Measurements from ENCODE around the gene AMZ1. TPM values are rescaled to one million over a fixed set of nuclear protein-coding genes. Genes with fewer than 3 reads are reported as not detected.

Gene AMZ1, protein sequence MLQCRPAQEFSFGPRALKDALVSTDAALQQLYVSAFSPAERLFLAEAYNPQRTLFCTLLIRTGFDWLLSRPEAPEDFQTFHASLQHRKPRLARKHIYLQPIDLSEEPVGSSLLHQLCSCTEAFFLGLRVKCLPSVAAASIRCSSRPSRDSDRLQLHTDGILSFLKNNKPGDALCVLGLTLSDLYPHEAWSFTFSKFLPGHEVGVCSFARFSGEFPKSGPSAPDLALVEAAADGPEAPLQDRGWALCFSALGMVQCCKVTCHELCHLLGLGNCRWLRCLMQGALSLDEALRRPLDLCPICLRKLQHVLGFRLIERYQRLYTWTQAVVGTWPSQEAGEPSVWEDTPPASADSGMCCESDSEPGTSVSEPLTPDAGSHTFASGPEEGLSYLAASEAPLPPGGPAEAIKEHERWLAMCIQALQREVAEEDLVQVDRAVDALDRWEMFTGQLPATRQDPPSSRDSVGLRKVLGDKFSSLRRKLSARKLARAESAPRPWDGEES
- polyA plus RNA-seq, result 0.34 TPM
- long read RNA-seq, donor 1, result 0 reads
- long read RNA-seq, donor 2, result 0 reads
- long read RNA-seq, donor 3, partial matches to known transcripts, result 13 of 21 reads
- long read RNA-seq, donor 3, other reads (novel, unspliced or antisense), result 8 of 21 reads
- long read RNA-seq, donor 4, result 0 reads
- long read RNA-seq, donor 5, result 0 reads
- long read RNA-seq, donor 6, partial matches to known transcripts, result 6 of 18 reads
- long read RNA-seq, donor 6, other reads (novel, unspliced or antisense), result 12 of 18 reads
- long read RNA-seq, donor 7, partial matches to known transcripts, result 0 of 8 reads
- long read RNA-seq, donor 7, other reads (novel, unspliced or antisense), result 8 of 8 reads
- long read RNA-seq, donor 8, partial matches to known transcripts, result 10 of 16 reads
- long read RNA-seq, donor 8, other reads (novel, unspliced or antisense), result 6 of 16 reads
- long read RNA-seq, donor 9, result 0 reads
- long read RNA-seq, donor 10, result 0 reads
- long read RNA-seq, donor 11, result 0 reads

DNA sequence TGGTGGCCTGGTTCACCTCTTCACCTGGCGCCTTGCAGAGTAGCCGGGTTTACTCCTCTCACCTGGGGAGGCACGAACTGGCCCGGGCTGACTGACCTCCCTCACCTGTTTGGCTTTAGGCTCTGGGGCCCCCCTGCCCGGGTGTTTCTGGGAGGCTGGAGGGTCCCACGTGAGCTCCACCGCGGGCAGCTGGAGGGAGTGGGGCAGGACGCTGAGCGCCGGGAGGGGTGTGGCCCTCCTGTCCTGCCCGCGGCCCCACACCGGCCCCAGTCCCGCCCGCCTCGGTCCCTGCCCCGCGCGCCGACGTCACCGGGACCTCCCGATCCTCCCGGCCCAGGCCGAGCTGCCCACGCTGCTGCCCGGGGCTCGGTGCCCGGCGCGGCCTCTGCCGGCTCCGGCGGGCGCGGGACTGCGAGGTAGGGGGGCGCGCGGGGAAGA is at the start of gene AMZ1:
AMZ1 (plus strand) TSS at position 322 of the 438 bp plus-strand sequence. CDS start 12,250 bp downstream, outside the sequence.
- peak in 1 of 2 donors; percentile 44 for DNase-seq
- WGBS (ENCODE audit: insufficient coverage, low lambda C conversion rate), result no CpG with 5 or more reads among the region's 41 CpGs

DNA sequence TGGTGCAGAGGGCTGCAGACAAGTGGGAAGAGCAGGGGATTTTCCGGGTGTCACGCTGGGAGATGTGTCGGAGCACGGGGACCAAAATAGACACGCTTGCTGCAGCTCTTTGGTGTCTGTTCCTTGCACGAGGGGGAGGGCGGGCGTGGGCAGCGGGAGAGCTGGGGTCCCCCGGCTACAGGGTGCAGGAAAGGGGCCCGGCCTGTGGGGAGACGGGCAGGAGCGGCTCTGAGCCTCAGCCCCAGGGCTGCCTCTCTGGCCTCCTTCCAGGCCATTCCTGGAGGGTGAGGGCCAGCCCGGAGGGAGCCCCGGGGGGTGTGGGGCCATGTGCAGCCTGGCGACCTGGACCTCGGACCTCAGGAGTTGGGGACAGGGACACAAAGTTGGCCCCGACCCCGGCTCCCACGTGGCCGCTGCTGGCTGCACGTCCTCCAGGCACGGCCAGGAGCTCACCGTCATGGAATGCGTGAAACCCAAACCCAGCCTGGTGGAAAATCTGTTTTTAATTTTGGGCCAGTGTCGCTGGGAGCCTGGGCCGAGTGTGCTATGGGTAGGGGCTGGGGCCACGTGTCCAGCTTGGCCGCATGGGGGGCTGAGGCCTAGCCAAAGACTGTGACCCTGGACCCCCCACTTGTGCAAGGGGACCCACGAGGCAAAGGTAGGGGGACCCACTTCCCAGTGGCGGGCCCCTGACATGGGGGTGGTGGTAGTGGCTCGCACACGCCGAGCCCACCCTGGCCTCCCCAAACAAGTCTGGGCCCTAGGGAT is 49.6 kb upstream of the AMZ1 start:
- Histone ChIP-seq H3K4me1 (ENCODE audit: control insufficient read depth, insufficient read depth, low read length) (peaks cover 57% of the 10 kb centered on the region), H3K9me3 (ENCODE audit: control insufficient read depth, low read depth, low read length) (no peaks in the 10 kb centered on the region), H3K36me3 (ENCODE audit: control insufficient read depth, insufficient read depth, low read length) (peaks cover 53% of the 10 kb centered on the region), H3K27ac (ENCODE audit: low read length) (peak overlapping the region; percentile 21), H3K27me3 (ENCODE audit: control insufficient read depth, insufficient read depth, low read length) (no peaks in the 10 kb centered on the region), H3K4me3 (ENCODE audit: low read length) (no peak overlapping the region)
- no peak for DNase-seq
- no CpG with 5 or more reads among the region's 34 CpGs for WGBS (ENCODE audit: insufficient coverage, low lambda C conversion rate)

More for the DNA sequence above, at the start of gene AMZ1:
- Histone ChIP-seq H3K4me3 (ENCODE audit: low read length) (no peak within 1 kb of the TSS), H3K9me3 (ENCODE audit: control insufficient read depth, low read depth, low read length) (peaks cover 2% of the 10 kb centered on the region), H3K27ac (ENCODE audit: low read length) (no peak within 1 kb of the TSS), H3K36me3 (ENCODE audit: control insufficient read depth, insufficient read depth, low read length) (no peaks in the 10 kb centered on the region), H3K27me3 (ENCODE audit: control insufficient read depth, insufficient read depth, low read length) (peaks cover 43% of the 10 kb centered on the region), H3K4me1 (ENCODE audit: control insufficient read depth, insufficient read depth, low read length) (peaks cover 5% of the 10 kb centered on the region)

- no CpG with 5 or more reads among the region's 24 CpGs for WGBS (ENCODE audit: insufficient coverage, low lambda C conversion rate)
- H3K27ac ChIP-seq (ENCODE audit: low read length), result no peak overlapping the region
Measured at GRCh38 chr7:2639181-2639681, 48.8 kb upstream of the AMZ1 start.

DNA sequence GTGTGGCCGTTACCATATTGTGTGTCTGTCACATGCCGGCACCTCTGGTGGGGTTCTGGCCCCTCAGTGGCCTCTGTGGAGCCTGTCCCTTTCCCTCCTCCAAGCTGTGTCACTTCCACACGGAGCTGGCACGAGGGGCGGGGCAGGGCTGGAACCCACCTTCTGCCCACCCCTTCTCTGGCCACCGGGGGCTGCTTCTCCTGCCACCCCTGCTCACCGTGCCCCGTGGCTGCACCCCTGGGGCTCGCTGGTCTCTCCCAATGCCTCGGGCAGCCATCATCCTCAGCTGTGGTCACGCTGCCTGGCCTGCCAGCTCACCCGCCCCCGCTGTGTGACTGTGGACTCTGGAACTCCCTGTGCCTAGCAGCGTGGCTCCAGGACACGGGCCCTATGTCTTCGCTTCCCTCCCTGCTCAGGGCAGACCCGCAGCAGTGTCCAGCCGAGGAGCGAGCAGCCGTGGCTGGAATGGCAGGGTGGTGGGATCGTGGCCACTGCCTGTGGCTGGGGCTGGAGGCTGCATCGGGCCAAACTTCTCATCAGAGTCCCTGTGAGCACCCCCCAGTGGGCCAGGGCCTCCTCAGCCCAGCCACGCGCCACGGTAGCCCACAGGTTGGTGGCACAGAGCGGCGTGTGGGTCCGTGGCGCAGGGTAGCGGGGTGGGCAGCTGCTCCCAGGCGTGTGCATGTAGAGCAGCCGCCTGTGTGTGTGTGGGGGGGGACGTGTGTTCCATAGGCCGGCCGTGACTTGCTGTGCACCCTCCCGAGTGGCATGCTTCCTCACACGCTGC is 48.1 kb upstream of the AMZ1 start:
- H3K9me3 ChIP-seq (ENCODE audit: control insufficient read depth, low read depth, low read length), result no peaks in the 10 kb centered on the region
- no peak for DNase-seq
- H3K27ac ChIP-seq (ENCODE audit: low read length), result no peak overlapping the region
- no peaks in the 10 kb centered on the region for H3K27me3 ChIP-seq (ENCODE audit: control insufficient read depth, insufficient read depth, low read length)
- peaks cover 56% of the 10 kb centered on the region for H3K36me3 ChIP-seq (ENCODE audit: control insufficient read depth, insufficient read depth, low read length)
- no CpG with 5 or more reads among the region's 37 CpGs for WGBS (ENCODE audit: insufficient coverage, low lambda C conversion rate)
- H3K4me1 ChIP-seq (ENCODE audit: control insufficient read depth, insufficient read depth, low read length), result peaks cover 55% of the 10 kb centered on the region
- H3K4me3 ChIP-seq (ENCODE audit: low read length), result no peak overlapping the region

More at GRCh38 chr7:2639181-2639681, 48.8 kb upstream of the AMZ1 start:
- Histone ChIP-seq H3K9me3 (ENCODE audit: control insufficient read depth, low read depth, low read length) (no peaks in the 10 kb centered on the region), H3K36me3 (ENCODE audit: control insufficient read depth, insufficient read depth, low read length) (peaks cover 58% of the 10 kb centered on the region), H3K27me3 (ENCODE audit: control insufficient read depth, insufficient read depth, low read length) (no peaks in the 10 kb centered on the region), H3K4me3 (ENCODE audit: low read length) (no peak overlapping the region), H3K4me1 (ENCODE audit: control insufficient read depth, insufficient read depth, low read length) (peaks cover 58% of the 10 kb centered on the region)
- DNase-seq, result no peak

DNA sequence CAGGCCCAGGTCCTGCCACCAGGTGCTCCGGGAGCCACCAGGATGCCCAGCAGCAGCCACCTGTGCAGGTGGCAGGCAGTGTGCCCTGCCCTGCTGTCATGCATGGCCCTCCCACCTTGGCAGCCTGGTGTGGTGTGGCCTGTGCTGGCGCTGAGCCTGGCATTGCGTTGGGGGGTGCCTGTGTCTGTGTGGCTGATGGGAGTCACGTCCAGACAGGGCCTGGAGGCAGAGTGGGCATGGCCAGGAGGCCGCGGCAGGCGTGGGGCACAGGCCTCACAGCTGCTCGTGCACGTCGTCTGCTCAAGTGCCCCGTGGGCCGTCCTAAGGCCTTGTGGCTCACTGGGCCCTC is 47.5 kb upstream of the AMZ1 start:
- Histone ChIP-seq H3K9me3 (ENCODE audit: control insufficient read depth, low read depth, low read length) (no peaks in the 10 kb centered on the region), H3K27ac (ENCODE audit: low read length) (peak overlapping the region; percentile 45), H3K36me3 (ENCODE audit: control insufficient read depth, insufficient read depth, low read length) (peaks cover 56% of the 10 kb centered on the region), H3K27me3 (ENCODE audit: control insufficient read depth, insufficient read depth, low read length) (no peaks in the 10 kb centered on the region), H3K4me1 (ENCODE audit: control insufficient read depth, insufficient read depth, low read length) (peaks cover 51% of the 10 kb centered on the region), H3K4me3 (ENCODE audit: low read length) (no peak overlapping the region)
- DNase-seq, result no peak
- WGBS (ENCODE audit: insufficient coverage, low lambda C conversion rate), result no CpG with 5 or more reads among the region's 12 CpGs

DNA sequence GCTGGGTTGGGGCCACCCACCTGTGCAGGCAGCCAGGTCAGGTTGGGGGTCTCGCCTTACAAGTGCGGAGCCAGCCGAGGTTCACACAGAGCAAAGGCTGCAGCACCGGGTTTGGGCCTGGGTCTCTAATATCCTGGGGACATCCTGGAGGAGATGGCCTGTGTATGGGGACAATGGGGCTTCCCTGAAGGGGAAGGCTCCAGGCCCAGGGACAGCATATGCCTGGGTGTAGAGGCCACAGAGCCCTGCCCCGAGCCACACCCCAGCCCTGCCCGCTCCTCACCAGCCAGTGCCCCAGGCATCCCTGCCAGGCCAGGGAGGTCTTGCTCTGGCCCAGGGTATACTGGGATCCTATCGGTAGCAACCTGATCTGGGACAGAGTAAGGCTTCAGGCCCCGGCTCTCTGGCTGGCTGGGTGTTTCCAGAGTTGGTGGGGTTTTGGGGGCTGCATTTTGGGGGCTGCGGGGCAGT is 47.1 kb upstream of the AMZ1 start:
- Histone ChIP-seq H3K4me3 (ENCODE audit: low read length) (no peak overlapping the region), H3K9me3 (ENCODE audit: control insufficient read depth, low read depth, low read length) (no peaks in the 10 kb centered on the region), H3K27me3 (ENCODE audit: control insufficient read depth, insufficient read depth, low read length) (no peaks in the 10 kb centered on the region), H3K27ac (ENCODE audit: low read length) (peak overlapping the region; percentile 45), H3K4me1 (ENCODE audit: control insufficient read depth, insufficient read depth, low read length) (peaks cover 50% of the 10 kb centered on the region), H3K36me3 (ENCODE audit: control insufficient read depth, insufficient read depth, low read length) (peaks cover 61% of the 10 kb centered on the region)
- DNase-seq, result no peak
- no CpG with 5 or more reads among the region's 9 CpGs for WGBS (ENCODE audit: insufficient coverage, low lambda C conversion rate)

DNA sequence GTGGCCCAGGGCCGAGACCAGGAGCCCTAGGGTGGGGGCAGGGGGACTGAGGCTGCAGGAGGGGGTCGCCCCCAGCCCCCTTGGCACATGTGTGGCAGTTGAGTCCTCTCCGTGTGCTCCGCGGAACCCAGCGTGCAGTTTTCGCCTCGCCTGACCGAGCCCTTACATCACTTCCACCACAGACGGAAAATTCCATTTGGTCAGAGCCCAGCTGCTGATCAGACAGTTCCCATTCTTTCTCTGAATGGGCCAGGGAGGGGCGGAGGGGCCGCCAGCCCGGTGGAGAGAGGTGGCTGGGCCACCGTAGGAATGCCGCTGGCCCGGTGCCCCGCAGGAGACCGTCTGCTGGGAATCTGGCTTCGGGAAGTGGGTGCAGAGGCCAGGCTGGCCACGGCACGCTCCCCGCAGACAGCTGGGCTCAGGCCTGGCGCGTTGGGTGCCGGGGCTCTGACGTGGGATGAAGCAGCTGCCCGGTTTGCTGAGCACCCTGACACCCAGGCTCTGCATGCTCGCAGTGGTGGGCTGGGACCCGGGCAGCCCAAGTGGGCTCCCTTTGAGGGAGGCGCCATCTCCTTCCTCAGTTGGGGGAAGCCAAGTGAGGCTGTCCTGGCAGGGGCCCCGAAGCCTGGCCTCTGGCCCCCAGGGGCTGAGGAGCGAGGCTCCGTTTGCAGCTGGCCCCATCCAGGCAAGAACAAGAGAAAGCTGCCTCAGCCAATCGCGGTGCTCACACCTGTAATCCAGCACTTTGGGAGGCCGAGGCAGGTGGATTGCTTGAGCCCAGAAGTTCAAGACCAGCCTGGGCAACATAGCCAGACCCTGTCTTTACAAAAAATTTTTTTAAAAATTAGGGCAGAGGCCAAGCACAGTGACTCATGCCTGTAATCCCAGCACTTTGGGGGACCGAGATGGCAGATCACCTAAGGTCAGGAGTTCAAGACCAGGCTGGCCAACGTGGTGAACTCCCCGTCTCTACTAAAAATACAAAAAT is 46.3 kb upstream of the AMZ1 start:
- Histone ChIP-seq H3K9me3 (ENCODE audit: control insufficient read depth, low read depth, low read length) (no peaks in the 10 kb centered on the region), H3K27me3 (ENCODE audit: control insufficient read depth, insufficient read depth, low read length) (no peaks in the 10 kb centered on the region), H3K4me1 (ENCODE audit: control insufficient read depth, insufficient read depth, low read length) (peaks cover 41% of the 10 kb centered on the region), H3K4me3 (ENCODE audit: low read length) (no peak overlapping the region), H3K27ac (ENCODE audit: low read length) (peak overlapping the region; percentile 67), H3K36me3 (ENCODE audit: control insufficient read depth, insufficient read depth, low read length) (peaks cover 62% of the 10 kb centered on the region)
- DNase-seq, result peak in 1 of 2 donors; percentile 71
- WGBS (ENCODE audit: insufficient coverage, low lambda C conversion rate), result no CpG with 5 or more reads among the region's 39 CpGs

DNA sequence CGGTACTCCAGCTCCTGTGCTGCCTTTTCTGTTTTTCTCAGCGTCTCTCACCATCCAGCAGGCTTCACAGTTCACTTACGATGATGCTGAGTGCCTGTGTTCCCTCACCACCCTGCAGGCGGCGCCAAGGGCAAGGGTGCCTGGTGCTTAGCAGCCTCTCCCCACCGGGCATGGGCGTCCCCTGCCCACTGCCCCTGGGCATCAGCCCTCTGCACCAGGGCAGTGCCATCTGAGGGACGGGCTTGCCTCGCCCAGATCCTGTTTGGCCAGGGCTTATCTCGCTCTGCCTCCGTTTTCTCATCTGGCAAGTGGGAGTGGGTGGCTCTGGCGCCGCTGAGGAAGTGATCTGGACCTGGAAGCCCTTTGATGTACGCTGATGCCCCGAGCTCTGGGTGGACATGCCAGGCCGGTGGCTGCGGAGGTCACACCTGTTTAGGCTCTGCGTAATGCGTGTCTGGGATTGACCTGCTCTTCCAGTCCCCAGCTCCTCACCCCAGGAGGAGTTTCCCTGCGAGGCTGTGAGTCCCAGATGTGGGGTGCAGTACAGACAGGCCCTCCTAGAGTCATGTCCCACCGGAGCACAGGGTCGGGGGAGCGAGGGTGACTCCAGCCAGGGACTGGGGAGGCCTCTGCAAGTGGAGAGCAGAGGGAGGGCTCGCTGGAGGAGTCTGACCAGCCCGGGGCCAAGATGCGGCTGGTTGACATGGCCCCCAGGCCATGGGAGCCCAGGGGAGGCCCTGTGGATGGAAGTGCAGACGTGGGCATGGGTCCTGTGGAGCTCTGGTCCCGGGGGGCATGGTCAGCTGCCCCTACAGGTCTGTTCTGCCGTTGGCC is 44.4 kb upstream of the AMZ1 start:
- no peaks in the 10 kb centered on the region for H3K9me3 ChIP-seq (ENCODE audit: control insufficient read depth, low read depth, low read length)
- no peaks in the 10 kb centered on the region for H3K27me3 ChIP-seq (ENCODE audit: control insufficient read depth, insufficient read depth, low read length)
- no peak for DNase-seq
- peaks cover 66% of the 10 kb centered on the region for H3K36me3 ChIP-seq (ENCODE audit: control insufficient read depth, insufficient read depth, low read length)
- no peak overlapping the region for H3K27ac ChIP-seq (ENCODE audit: low read length)
- WGBS (ENCODE audit: insufficient coverage, low lambda C conversion rate), result no CpG with 5 or more reads among the region's 29 CpGs
- H3K4me3 ChIP-seq (ENCODE audit: low read length), result no peak overlapping the region
- peaks cover 29% of the 10 kb centered on the region for H3K4me1 ChIP-seq (ENCODE audit: control insufficient read depth, insufficient read depth, low read length)
